ENCODE measurements around the gene SEMA4G.

Gene SEMA4G

DNA sequence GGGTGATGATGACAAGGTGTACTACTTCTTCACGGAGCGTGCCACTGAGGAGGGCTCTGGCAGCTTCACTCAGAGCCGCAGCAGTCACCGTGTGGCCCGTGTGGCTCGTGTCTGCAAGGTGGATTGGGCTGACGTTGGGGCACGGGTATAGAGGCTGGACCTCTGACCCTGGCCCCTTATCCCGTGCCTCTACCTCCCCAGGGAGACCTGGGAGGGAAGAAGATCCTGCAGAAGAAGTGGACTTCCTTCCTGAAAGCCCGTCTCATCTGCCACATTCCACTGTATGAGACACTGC, 9.5 kb downstream of the SEMA4G start:
- DNase-seq (no peak), ATAC-seq (no peak)
- H3K4me3 Mint-ChIP-seq: no peak overlapping the region
- H3K36me3 Mint-ChIP-seq (ENCODE audit: low read depth): peaks cover 3% of the 10 kb centered on the region
- no peak overlapping the region for H3K27ac Mint-ChIP-seq
- H3K4me1 Mint-ChIP-seq: no peaks in the 10 kb centered on the region
- H3K9me3 Mint-ChIP-seq: no peaks in the 10 kb centered on the region
- H3K27me3 Mint-ChIP-seq: no peaks in the 10 kb centered on the region

DNA sequence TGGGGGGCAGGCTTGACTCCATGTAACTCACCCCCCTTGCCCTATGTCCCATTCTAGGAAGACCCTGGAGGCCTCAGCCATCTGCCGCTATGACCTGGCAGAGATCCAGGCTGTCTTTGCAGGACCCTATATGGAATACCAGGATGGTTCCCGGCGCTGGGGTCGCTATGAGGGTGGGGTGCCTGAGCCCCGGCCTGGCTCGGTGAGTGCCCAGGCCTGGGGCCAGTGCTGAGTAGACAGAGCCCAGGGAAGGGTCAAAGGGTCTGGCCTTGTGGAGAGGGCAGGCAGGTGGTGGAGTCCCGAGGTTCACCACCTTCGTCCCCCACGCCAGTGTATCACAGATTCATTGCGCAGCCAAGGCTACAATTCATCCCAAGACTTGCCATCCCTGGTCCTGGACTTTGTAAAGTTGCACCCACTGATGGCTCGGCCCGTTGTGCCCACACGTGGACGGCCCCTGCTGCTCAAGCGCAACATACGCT, 10.5 kb downstream of the SEMA4G start:
- H3K27me3 Mint-ChIP-seq: no peaks in the 10 kb centered on the region
- H3K27ac Mint-ChIP-seq: no peak overlapping the region
- H3K9me3 Mint-ChIP-seq: no peaks in the 10 kb centered on the region
- DNase-seq (no peak), ATAC-seq (no peak)
- no peak overlapping the region for H3K4me3 Mint-ChIP-seq
- no peaks in the 10 kb centered on the region for H3K4me1 Mint-ChIP-seq
- H3K36me3 Mint-ChIP-seq (ENCODE audit: low read depth): peaks cover 3% of the 10 kb centered on the region

GRCh38 chr10:100980311-100980710, 11.0 kb downstream of the SEMA4G start:
- Mint-ChIP-seq H3K9me3 (no peaks in the 10 kb centered on the region), H3K27me3 (no peaks in the 10 kb centered on the region), H3K4me1 (peaks cover 1% of the 10 kb centered on the region), H3K27ac (no peak overlapping the region), H3K36me3 (ENCODE audit: low read depth) (peaks cover 3% of the 10 kb centered on the region), H3K4me3 (no peak overlapping the region)
- DNase-seq (no peak), ATAC-seq (no peak)

- Mint-ChIP-seq H3K4me3 (no peak overlapping the region), H3K4me1 (peaks cover 5% of the 10 kb centered on the region), H3K9me3 (no peaks in the 10 kb centered on the region), H3K27me3 (no peaks in the 10 kb centered on the region), H3K36me3 (ENCODE audit: low read depth) (peaks cover 3% of the 10 kb centered on the region), H3K27ac (no peak overlapping the region)
- no peak for ATAC-seq
- DNase-seq: no peak
These were observed 11.4 kb downstream of the SEMA4G start for GRCh38 chr10:100980711-100981110.

GRCh38 chr10:100981178-100981772, 12.0 kb downstream of the SEMA4G start:
- H3K27ac Mint-ChIP-seq: no peak overlapping the region
- no peak overlapping the region for H3K4me3 Mint-ChIP-seq
- DNase-seq (no peak), ATAC-seq (no peak)
- peaks cover 11% of the 10 kb centered on the region for H3K4me1 Mint-ChIP-seq
- no peaks in the 10 kb centered on the region for H3K9me3 Mint-ChIP-seq
- no peaks in the 10 kb centered on the region for H3K27me3 Mint-ChIP-seq
- peaks cover 3% of the 10 kb centered on the region for H3K36me3 Mint-ChIP-seq (ENCODE audit: low read depth)

DNA sequence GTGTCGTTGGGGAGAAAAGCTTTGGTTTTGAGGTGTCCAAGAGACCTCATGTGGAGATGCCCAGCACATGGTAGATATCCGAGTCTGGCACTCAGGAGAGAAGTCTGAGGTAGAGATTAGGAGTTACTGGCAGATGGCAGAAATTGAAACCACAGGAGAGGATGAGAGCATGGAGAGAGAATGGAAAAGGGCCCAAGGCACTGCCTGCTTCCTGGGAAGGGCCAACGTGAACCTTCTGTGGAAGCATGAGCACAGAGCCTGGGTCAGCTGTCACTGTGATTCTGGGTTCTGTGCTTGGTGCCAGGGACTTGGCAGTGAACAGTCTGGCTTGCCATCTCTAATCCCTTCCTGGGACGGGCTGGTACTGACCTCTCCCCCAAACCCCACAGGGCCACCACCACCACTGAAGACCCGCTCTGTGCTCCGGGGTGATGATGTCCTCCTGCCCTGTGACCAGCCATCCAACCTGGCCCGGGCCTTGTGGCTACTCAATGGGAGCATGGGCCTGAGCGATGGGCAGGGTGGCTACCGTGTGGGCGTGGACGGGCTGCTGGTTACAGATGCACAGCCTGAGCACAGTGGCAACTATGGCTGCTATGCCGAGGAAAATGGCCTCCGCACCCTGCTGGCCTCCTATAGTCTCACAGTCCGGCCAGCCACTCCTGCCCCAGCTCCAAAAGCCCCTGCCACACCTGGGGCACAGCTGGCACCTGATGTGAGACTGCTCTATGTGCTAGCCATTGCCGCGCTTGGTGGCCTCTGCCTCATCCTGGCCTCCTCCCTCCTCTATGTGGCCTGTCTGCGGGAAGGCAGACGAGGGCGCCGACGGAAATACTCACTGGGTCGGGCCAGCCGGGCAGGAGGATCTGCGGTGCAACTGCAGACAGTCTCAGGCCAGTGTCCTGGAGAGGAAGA, 13.9 kb downstream of the SEMA4G start:
- Mint-ChIP-seq H3K4me3 (no peak overlapping the region), H3K4me1 (peaks cover 21% of the 10 kb centered on the region), H3K9me3 (no peaks in the 10 kb centered on the region), H3K27me3 (no peaks in the 10 kb centered on the region), H3K27ac (no peak overlapping the region), H3K36me3 (ENCODE audit: low read depth) (peaks cover 11% of the 10 kb centered on the region)
- ATAC-seq: no peak
- no peak for DNase-seq

DNA sequence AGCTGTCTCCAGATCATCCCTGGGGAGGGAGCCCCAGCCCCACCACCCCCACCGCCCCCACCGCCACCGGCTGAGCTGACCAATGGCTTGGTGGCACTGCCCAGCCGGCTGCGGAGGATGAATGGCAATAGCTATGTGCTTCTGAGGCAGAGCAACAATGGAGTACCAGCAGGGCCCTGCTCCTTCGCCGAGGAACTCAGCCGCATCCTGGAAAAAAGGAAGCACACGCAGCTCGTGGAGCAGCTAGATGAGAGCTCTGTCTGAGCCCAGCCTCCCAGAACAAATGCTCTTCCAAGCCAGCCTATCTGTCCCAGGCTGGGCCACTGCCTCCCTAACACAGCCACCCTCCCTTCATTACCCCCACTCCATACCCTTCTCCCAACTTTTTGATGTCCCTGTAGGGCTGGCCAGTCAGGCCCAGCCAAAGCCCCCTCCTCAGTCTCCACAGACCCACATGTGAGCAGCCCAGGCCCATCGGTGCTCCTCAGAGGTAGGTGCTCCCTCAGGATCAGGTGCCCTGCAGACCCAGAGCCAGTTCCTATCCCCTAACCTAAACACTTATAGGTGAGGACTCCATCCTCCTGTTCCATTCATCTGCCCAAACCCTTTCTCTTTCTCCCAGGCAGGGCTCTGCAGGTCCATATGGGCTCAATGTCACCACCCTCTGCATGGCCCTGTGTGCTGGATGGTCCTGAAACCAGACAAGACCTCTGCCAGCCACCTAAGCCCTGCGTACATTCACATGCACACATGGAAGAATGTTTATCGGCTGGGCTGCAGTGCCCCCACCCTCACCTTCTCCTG, 14.8 kb downstream of the SEMA4G start:
- H3K4me1 Mint-ChIP-seq: peaks cover 28% of the 10 kb centered on the region
- peaks cover 11% of the 10 kb centered on the region for H3K36me3 Mint-ChIP-seq (ENCODE audit: low read depth)
- H3K9me3 Mint-ChIP-seq: no peaks in the 10 kb centered on the region
- no peaks in the 10 kb centered on the region for H3K27me3 Mint-ChIP-seq
- DNase-seq (no peak), ATAC-seq (no peak)
- H3K4me3 Mint-ChIP-seq: no peak overlapping the region
- H3K27ac Mint-ChIP-seq: no peak overlapping the region

DNA sequence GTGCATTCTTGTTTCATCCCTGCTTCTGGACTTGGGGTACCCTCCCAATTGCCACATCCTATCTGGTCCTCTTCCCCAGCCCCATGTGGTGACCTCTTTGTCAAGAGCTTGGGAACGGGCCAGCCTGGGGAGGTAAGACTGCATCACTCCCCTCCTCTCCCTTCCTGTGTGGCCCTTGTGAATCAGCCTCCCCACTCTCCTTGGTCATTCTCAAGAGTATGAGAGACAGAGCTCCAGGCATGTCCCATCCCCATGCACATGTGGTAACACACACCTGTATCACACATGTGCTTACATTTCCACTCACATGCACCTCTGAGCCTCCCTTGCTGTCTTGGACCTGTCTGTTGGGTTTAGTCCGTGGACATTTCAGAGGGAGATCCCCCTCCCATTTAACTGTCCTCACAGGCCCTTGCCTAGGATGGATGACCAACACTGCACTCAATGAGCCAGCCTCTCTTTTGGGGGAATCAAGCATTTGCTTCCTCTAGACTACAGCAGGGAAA, 15.4 kb downstream of the SEMA4G start:
- Mint-ChIP-seq H3K4me1 (peaks cover 35% of the 10 kb centered on the region), H3K27me3 (no peaks in the 10 kb centered on the region), H3K27ac (no peak overlapping the region), H3K9me3 (no peaks in the 10 kb centered on the region), H3K4me3 (no peak overlapping the region), H3K36me3 (ENCODE audit: low read depth) (peaks cover 18% of the 10 kb centered on the region)
- DNase-seq (no peak), ATAC-seq (no peak)

- DNase-seq (no peak), ATAC-seq (no peak)
- Mint-ChIP-seq H3K27me3 (no peaks in the 10 kb centered on the region), H3K4me1 (peaks cover 37% of the 10 kb centered on the region), H3K4me3 (no peak overlapping the region), H3K36me3 (ENCODE audit: low read depth) (peaks cover 21% of the 10 kb centered on the region), H3K27ac (no peak overlapping the region), H3K9me3 (no peaks in the 10 kb centered on the region)
These were observed 16.0 kb downstream of the SEMA4G start for GRCh38 chr10:100985336-100985735.

- no peaks in the 10 kb centered on the region for H3K9me3 Mint-ChIP-seq
- ATAC-seq (no peak), DNase-seq (no peak)
- peak overlapping the region; percentile 96 for H3K27ac Mint-ChIP-seq
- H3K4me3 Mint-ChIP-seq: peak overlapping the region; percentile 98
- no peaks in the 10 kb centered on the region for H3K27me3 Mint-ChIP-seq
- H3K4me1 Mint-ChIP-seq: peaks cover 44% of the 10 kb centered on the region
- peaks cover 31% of the 10 kb centered on the region for H3K36me3 Mint-ChIP-seq (ENCODE audit: low read depth)
These were observed 17.3 kb downstream of the SEMA4G start for GRCh38 chr10:100986623-100986951.

DNA sequence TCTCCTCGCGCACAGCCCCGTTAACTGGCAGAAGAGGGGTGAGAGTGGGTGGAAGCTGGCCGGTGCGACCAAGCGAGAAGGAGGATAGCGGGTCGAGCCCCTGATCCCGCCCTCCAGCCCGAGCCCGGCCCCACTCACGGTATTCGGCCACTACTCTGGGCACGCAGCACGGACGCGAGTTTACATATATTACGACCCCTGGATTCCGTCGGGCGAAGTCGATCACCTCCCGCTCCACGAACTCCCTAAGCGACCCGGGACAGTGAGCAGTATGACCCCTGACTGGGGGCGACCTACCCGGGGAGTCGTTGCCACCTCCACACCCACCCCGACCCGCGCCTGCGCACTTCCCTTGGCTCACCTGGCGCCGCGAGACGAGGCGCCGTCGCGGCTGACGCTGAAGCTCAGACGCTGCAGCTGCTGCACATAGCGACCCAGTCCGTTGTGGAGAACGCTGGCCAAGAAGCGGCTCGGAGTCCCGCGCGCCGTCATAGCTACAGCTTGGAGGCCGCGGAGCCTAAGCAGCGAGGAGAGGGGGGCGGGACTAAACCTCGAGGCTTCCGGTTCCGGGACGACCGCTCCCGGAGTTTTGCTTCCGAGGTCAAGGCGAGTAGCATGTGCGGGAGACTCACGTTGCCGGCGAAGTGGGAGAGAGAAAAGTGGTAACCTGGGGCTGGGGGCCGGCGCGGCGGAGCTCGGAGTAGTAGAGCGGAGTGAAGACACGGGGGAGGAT, 17.8 kb downstream of the SEMA4G start, which contains the start of the genes MRPL43 and TWNK:
Gene MRPL43, minus strand, starts transcription at position 546 of the 733 bp plus-strand sequence. Its CDS starts 54 bp downstream, at position 492.
Gene TWNK, plus strand, starts transcription at position 592 of the 733 bp plus-strand sequence. CDS start 668 bp downstream, outside the sequence.
- Mint-ChIP-seq H3K27ac (peak within 1 kb of the TSS; percentile 96), H3K27me3 (no peaks in the 10 kb centered on the region), H3K9me3 (no peaks in the 10 kb centered on the region), H3K36me3 (ENCODE audit: low read depth) (peaks cover 31% of the 10 kb centered on the region), H3K4me1 (peaks cover 44% of the 10 kb centered on the region), H3K4me3 (peak within 1 kb of the TSS; percentile 98)
- peak; percentile 93 for ATAC-seq
- DNase-seq: peak; percentile 88

DNA sequence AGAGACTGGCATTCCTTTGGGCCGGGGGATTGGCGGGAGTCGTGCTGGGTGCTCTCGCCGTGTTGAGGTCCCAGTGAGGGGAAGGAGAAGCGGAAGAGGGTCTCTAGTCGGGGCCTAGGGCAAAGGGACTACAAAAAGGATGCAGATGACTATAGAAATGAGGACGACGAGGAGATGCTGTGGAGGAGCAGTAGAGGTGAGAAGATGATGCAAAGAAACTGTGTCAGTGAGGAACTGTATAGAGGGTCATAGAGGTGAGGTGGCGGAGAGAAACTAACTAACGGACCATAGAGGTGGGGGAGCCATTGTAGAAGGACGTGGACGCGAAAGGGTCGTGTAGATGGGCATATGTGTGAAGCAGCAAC, 18.4 kb downstream of the SEMA4G start:
- H3K4me1 Mint-ChIP-seq: peaks cover 44% of the 10 kb centered on the region

GRCh38 chr10:100988166-100988565, 18.9 kb downstream of the SEMA4G start:
- DNase-seq (no peak), ATAC-seq (no peak)
- H3K4me3 Mint-ChIP-seq: peak overlapping the region; percentile 98
- H3K27ac Mint-ChIP-seq: peak overlapping the region; percentile 96
- peaks cover 44% of the 10 kb centered on the region for H3K4me1 Mint-ChIP-seq
- H3K9me3 Mint-ChIP-seq: no peaks in the 10 kb centered on the region
- no peaks in the 10 kb centered on the region for H3K27me3 Mint-ChIP-seq
- peaks cover 38% of the 10 kb centered on the region for H3K36me3 Mint-ChIP-seq (ENCODE audit: low read depth)

More for the DNA sequence above, 18.4 kb downstream of the SEMA4G start:
- no peaks in the 10 kb centered on the region for H3K9me3 Mint-ChIP-seq
- ATAC-seq (no peak), DNase-seq (no peak)
- H3K27me3 Mint-ChIP-seq: no peaks in the 10 kb centered on the region
- H3K36me3 Mint-ChIP-seq (ENCODE audit: low read depth): peaks cover 34% of the 10 kb centered on the region
- H3K27ac Mint-ChIP-seq: peak overlapping the region; percentile 96
- peak overlapping the region; percentile 98 for H3K4me3 Mint-ChIP-seq

GRCh38 chr10:100989088-100989487, 19.8 kb downstream of the SEMA4G start:
- Mint-ChIP-seq H3K36me3 (ENCODE audit: low read depth) (peaks cover 43% of the 10 kb centered on the region), H3K4me3 (peak overlapping the region; percentile 98), H3K9me3 (no peaks in the 10 kb centered on the region), H3K4me1 (peaks cover 44% of the 10 kb centered on the region), H3K27me3 (no peaks in the 10 kb centered on the region), H3K27ac (peak overlapping the region; percentile 52)
- DNase-seq (no peak), ATAC-seq (no peak)
